Muscle layer of colon (tissue), 2 donors: ENCODE data around the gene AIDA.

Source experiments
- H3K27ac ChIP-seq: one replicate; pipeline ENCODE4 v1.7.0; 2013; ENCODE audit warnings: low read depth, mild to moderate bottlenecking, low read length, moderate library complexity
- H3K27me3 ChIP-seq, 2 donors: one replicate each; pipeline ENCODE4 v1.7.0; 2013; ENCODE audit warnings: low read length in 2 of 2, mild to moderate bottlenecking in 2 of 2; ENCODE audit not compliant: insufficient read depth in 2 of 2, control insufficient read depth in 1 of 2
- H3K36me3 ChIP-seq: one replicate; pipeline ENCODE4 v1.7.0; 2013; ENCODE audit warnings: mild to moderate bottlenecking, low read length; ENCODE audit not compliant: insufficient read depth
- H3K4me1 ChIP-seq: one replicate; pipeline ENCODE4 v1.7.0; 2013; ENCODE audit warnings: mild to moderate bottlenecking, low read length; ENCODE audit not compliant: insufficient read depth
- H3K4me3 ChIP-seq, 2 donors: one replicate each; pipeline ENCODE4 v1.7.0; 2013; ENCODE audit warnings: low read length in 2 of 2, low read depth in 1 of 2, mild to moderate bottlenecking in 1 of 2, moderate library complexity in 1 of 2
- H3K9ac ChIP-seq: one replicate; pipeline ENCODE4 v1.7.0; 2013; ENCODE audit warnings: low read length
- H3K9me3 ChIP-seq: one replicate; pipeline ENCODE4 v1.7.0; 2013; ENCODE audit warnings: mild to moderate bottlenecking, low read length
- donor health status: abdominal sarcoma.
- donor health status: Adenocarcinoma of cecum.

Gene AIDA

DNA sequence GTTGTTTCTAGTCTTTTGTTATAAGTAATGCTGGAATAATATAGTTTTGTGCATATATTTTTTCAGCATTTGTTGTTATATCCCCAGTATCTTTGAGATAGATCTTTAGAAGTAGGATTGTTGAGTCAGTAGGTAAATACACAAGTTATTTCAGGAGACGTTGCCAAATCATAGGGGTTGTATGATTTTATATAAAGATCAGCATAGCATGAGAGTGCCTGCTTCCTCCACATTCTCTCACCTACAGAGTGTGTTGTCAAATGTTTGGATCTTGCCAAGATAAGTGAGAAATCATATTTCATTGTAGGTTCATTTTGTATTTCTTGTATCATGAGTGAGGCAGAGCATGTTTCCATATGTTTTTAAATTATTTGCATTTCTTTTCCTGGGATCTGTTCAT, 69.8 kb downstream of the AIDA start:
- Histone ChIP-seq H3K4me3 (no peak overlapping the region), H3K27ac (no peak overlapping the region), H3K36me3 (no peaks in the 10 kb centered on the region), H3K4me1 (peaks cover 16% of the 10 kb centered on the region), H3K9ac (no peak overlapping the region), H3K27me3 (no peaks in the 10 kb centered on the region), H3K9me3 (no peaks in the 10 kb centered on the region)

DNA sequence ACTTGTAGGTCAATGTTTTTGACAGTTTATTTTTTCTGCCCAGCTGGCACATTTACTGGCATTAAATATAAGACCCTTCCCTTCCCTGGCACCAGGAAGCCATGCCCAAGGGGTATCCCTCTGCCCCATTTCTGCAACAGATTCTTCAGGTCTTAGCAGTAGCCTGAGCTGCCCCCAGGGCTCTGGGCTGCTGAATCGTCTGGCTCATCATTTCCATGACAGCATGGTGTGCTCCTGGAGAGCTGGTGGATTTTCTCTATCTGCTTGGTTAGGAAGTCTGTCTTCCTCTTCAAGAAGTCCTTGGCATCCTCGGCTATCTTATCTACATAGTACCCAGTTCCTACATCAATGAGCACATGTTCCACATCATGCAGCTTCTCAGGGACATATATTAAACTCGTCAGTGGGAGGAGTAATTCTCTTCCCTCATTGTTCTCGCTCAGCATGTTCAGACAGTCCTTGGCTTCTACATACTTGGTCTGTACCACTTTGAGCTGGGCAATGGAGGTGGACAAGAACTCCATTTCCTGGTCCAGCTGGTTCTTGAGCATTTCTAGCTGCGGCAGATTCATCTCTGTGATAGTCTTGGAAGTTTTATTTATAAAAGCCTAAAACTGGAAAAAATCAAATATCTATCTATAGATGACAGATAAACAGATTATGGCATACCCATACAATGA, 70.9 kb downstream of the AIDA start:
- Histone ChIP-seq H3K36me3 (no peaks in the 10 kb centered on the region), H3K4me3 (no peak overlapping the region)

DNA sequence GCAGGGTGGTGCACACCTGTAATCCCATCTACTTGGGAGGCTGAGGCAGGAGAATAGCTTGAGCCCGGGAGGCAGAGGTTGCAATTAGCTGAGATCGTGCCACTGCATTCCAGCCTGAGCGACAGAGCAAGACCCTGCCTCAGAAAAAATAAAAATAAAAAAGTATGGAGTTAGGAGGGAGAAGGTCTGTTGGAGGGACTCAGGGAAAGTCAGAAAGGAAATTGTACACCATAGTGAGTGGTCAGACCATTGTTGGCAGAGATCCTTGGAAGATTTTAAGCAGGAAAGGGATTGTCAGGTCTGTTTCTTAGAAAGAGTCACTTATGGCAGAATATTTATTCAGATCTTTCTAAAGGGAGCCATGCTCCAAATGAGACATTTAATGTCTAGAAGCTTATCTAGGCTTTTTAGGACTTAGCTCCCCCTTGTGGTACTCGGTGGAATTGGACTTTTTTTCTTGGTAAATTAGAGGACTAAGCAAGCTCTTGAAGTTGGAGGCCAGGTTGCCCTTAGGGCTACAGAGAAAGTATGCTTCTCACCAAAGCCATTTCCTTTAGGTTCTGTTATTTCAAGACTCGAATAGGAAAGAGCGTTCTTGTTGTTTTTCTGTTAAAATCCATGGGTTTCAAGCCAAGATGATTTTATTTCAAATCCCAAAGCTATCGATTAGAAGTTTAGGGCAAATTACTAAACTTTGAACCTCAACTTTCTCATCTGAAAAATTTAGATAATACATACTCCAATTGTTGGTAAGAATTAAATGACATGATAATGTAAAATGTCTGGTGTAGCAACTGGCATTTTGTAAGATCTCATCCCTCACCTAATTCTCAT, 77.9 kb downstream of the AIDA start:
- Histone ChIP-seq H3K4me3 (no peak overlapping the region), H3K4me1 (no peaks in the 10 kb centered on the region), H3K9ac (no peak overlapping the region), H3K27me3 (no peaks in the 10 kb centered on the region), H3K27ac (no peak overlapping the region), H3K9me3 (no peaks in the 10 kb centered on the region), H3K36me3 (peaks cover 48% of the 10 kb centered on the region)

More for the DNA sequence above, 70.9 kb downstream of the AIDA start:
- no peak overlapping the region for H3K9ac ChIP-seq
- H3K27me3 ChIP-seq: no peaks in the 10 kb centered on the region
- H3K4me1 ChIP-seq: peaks cover 16% of the 10 kb centered on the region
- no peaks in the 10 kb centered on the region for H3K9me3 ChIP-seq
- no peak overlapping the region for H3K27ac ChIP-seq

DNA sequence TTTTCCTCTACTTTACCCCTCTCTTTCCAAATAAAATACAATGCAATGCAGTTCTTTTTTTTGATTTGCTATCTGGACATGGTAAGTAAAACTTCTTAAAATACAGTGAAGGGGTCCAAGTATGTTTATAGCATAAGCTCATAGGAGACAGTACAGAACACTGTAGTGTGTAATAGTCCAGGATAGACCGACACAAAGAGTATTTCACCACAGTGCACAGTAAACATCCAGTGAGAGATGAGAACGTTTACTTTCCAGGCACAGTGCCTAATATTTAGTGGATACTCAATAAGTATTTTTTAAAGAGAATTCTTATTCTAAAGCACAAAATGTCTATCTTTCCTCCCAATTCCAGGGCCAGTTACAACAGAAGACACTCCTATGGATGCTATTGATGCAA, 79.5 kb downstream of the AIDA start:
- Histone ChIP-seq H3K9ac (no peak overlapping the region), H3K27ac (no peak overlapping the region), H3K36me3 (peaks cover 64% of the 10 kb centered on the region), H3K27me3 (no peaks in the 10 kb centered on the region), H3K9me3 (no peaks in the 10 kb centered on the region), H3K4me3 (no peak overlapping the region), H3K4me1 (no peaks in the 10 kb centered on the region)

DNA sequence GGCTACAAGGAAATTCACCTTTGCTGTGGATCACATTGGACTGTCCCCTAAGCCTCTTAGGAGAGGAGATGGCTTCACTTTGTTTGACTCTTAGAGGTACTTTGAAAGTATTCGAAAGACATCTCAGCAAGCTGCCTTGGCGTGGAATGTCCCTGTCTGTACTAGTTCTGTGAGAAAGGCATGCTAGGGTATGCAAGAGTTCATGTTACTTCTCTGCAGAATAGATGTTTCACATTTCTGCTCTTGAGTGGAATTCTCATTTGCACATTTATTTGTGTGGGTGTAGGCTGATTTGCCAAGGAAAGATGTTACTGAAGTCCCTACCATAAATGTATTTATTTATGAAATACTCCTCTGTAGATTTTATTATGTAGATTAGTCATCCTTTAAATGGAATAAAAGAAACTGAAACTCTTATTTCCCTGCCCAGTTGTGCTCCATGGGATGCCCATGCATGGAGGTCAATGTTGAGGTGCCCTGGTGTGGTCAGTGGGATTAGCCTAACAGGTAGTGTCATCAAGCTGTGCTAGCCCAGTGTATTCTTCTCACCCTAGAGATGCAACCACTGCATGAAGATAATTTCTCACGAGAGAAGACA, 80.6 kb downstream of the AIDA start:
- H3K9ac ChIP-seq: no peak overlapping the region
- no peak overlapping the region for H3K4me3 ChIP-seq
- H3K9me3 ChIP-seq: no peaks in the 10 kb centered on the region
- no peaks in the 10 kb centered on the region for H3K27me3 ChIP-seq
- no peak overlapping the region for H3K27ac ChIP-seq
- peaks cover 68% of the 10 kb centered on the region for H3K36me3 ChIP-seq
- H3K4me1 ChIP-seq: no peaks in the 10 kb centered on the region

DNA sequence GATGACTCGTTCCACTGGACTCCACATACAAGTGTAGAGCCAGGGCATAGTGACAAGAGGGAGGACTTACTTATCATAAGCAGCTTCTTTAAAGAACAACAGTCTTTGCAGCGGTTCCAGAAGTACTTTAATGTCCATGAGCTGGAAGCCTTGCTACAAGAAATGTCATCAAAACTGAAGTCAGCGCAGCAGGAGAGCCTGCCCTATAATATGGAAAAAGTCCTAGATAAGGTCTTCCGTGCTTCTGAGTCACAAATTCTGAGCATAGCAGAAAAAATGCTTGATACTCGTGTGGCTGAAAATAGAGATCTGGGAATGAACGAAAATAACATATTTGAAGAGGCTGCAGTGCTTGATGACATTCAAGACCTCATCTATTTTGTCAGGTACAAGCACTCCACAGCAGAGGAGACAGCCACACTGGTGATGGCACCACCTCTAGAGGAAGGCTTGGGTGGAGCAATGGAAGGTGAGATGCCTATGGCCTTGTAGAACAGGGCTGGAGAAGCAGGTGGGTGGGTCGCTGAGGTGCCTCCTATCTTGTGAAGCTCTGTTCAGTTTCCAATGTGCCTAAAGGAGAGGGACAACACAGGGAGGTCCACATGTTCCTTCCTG, 82.3 kb downstream of the AIDA start:
- no peak overlapping the region for H3K27ac ChIP-seq
- no peak overlapping the region for H3K4me3 ChIP-seq
- no peak overlapping the region for H3K9ac ChIP-seq
- H3K27me3 ChIP-seq: no peaks in the 10 kb centered on the region
- H3K36me3 ChIP-seq: peaks cover 74% of the 10 kb centered on the region
- H3K4me1 ChIP-seq: no peaks in the 10 kb centered on the region
- no peaks in the 10 kb centered on the region for H3K9me3 ChIP-seq

DNA sequence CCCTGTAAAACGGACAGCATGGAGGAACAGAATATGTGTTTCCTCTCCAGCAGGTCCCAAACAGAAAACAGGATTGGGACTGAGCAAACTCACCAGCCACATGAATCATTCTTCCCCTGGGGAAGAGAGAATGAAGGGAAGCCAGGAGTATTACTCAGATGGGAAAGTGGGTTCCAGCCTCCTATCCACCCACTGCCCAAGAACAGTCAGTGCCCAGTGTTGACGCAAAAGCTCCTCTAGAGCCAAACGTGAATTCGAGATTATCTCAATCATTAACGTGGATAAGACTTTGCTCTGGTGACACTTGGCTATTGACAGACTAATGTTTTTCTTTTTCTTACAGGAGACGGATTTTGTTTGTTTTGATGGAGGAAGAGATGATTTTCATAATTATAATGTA, 85.1 kb downstream of the AIDA start:
- Histone ChIP-seq H3K27me3 (no peaks in the 10 kb centered on the region), H3K9ac (no peak overlapping the region), H3K4me3 (no peak overlapping the region), H3K4me1 (no peaks in the 10 kb centered on the region), H3K27ac (no peak overlapping the region), H3K9me3 (no peaks in the 10 kb centered on the region), H3K36me3 (peaks cover 78% of the 10 kb centered on the region)

DNA sequence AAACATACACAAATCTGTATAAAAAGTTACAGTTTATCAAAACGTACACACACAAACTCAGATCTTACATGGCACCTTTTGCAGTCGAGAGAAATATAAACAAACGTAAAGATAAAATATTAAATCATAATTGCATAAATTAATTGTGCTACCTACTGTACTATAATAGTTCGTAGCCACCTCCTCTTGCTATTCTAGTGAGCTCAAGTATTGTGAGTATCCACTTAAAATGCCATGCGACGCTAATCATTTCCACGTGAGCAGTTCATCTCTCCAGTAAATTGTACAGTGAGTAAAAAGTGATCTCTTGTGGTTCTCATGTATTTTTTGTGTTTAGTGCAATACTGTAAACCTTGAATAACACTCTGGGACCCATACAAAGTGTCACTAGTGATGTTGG, 88.1 kb downstream of the AIDA start:
- Histone ChIP-seq H3K36me3 (peaks cover 57% of the 10 kb centered on the region), H3K4me1 (peaks cover 7% of the 10 kb centered on the region), H3K9me3 (no peaks in the 10 kb centered on the region), H3K27ac (no peak overlapping the region), H3K27me3 (no peaks in the 10 kb centered on the region), H3K4me3 (no peak overlapping the region), H3K9ac (no peak overlapping the region)

DNA sequence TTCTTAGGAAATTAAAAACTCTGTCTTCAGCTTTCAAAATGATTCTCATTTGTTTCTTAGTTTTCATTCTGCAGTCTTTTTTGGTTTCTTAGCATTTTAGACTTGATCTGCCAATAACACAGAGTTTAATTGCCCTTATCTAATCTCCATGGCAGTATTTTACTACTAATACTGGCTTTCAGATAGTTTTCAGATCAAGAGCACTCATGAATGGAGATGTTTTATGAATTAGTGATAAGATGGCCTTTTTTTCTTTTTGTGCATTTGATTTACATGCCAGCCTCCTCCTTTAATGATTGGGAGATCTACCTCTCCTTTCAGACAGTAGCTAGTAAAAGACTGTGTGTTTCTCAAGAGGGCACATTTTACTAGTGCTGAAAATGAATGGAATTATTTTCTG, 88.8 kb downstream of the AIDA start:
- peaks cover 11% of the 10 kb centered on the region for H3K4me1 ChIP-seq
- no peaks in the 10 kb centered on the region for H3K9me3 ChIP-seq
- H3K27me3 ChIP-seq: no peaks in the 10 kb centered on the region
- H3K9ac ChIP-seq: no peak overlapping the region
- no peak overlapping the region for H3K4me3 ChIP-seq
- peaks cover 49% of the 10 kb centered on the region for H3K36me3 ChIP-seq
- H3K27ac ChIP-seq: no peak overlapping the region

DNA sequence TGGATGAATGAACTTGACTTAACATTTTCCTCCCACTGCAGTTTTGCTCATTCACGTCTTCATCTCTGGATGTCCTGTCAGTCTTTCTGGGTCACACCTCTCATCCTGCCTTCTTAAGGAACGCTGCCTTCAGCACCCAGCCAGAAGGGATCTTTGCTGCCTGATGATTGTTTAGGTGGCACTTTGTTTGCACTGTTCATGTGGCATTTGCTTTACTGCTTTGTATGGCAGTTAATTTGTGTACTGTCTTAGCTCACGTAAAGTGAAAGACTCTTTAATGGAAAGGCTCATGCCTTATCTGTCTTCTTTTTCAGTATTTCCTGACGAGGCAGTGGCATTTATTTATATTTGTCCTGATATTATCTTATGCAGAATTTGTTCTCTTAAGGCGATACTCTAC, 89.5 kb downstream of the AIDA start:
- no peaks in the 10 kb centered on the region for H3K9me3 ChIP-seq
- H3K36me3 ChIP-seq: peaks cover 42% of the 10 kb centered on the region
- H3K27me3 ChIP-seq: no peaks in the 10 kb centered on the region
- H3K4me3 ChIP-seq: no peak overlapping the region
- no peak overlapping the region for H3K9ac ChIP-seq
- H3K4me1 ChIP-seq: peaks cover 11% of the 10 kb centered on the region
- H3K27ac ChIP-seq: no peak overlapping the region

DNA sequence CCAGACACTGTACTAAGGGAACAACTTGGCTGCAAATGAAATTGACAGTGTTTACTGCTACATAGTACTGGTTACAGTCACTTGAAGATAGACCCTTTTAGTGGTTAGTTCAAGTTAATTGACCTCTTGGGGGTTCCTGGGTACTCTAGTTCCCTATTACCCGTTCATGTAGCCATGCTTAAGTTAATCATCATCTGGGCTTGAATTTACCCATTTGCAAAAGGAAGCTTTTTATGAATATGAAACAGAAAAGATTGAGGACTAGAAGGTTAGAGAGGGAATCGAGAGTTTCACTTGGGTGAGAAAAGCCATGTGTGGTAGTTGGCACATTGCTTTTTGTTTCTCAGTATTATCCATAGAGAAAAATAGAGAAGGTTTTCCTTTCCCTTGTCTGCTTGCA, 91.7 kb downstream of the AIDA start:
- H3K9me3 ChIP-seq: no peaks in the 10 kb centered on the region
- H3K9ac ChIP-seq: no peak overlapping the region
- H3K27me3 ChIP-seq: no peaks in the 10 kb centered on the region
- peaks cover 30% of the 10 kb centered on the region for H3K36me3 ChIP-seq
- H3K4me3 ChIP-seq: no peak overlapping the region
- H3K4me1 ChIP-seq: peaks cover 19% of the 10 kb centered on the region
- no peak overlapping the region for H3K27ac ChIP-seq
